HG02870 (cell line): Measurements from ENCODE around the gene GH2.
"Not testable (repeated sequence)": the region's sequence is repeated elsewhere in the genome, so short reads cannot be mapped to it uniquely, and the experiment has no call there.

Experiments
- ATAC-seq: cut with Tn5 transposase; IDR thresholded peaks from one replicate; pipeline ENCODE4 v1.9.1; 2021; ENCODE audit warnings: mild to moderate bottlenecking, moderate library complexity; ENCODE audit not compliant: unreplicated experiment

Gene GH2

GRCh38 chr17:63881935-63882601 is at the start of gene GH2:
Gene GH2 (minus strand): TSS chr17:63881944. CDS start chr17:63881801, 143 bp downstream.
- no peak for ATAC-seq

- no peak for ATAC-seq
These were observed 49.3 kb upstream of the GH2 start for GRCh38 chr17:63930951-63931575.

GRCh38 chr17:63929860-63930766 is 48.4 kb upstream of the GH2 start:
- ATAC-seq, result no peak

GRCh38 chr17:63928966-63929695 is 47.4 kb upstream of the GH2 start:
- ATAC-seq, result no peak

- no peak for ATAC-seq
These were observed 46.5 kb upstream of the GH2 start for GRCh38 chr17:63928172-63928666.

GRCh38 chr17:63927464-63928171 is 45.9 kb upstream of the GH2 start:
- ATAC-seq, result no peak

DNA sequence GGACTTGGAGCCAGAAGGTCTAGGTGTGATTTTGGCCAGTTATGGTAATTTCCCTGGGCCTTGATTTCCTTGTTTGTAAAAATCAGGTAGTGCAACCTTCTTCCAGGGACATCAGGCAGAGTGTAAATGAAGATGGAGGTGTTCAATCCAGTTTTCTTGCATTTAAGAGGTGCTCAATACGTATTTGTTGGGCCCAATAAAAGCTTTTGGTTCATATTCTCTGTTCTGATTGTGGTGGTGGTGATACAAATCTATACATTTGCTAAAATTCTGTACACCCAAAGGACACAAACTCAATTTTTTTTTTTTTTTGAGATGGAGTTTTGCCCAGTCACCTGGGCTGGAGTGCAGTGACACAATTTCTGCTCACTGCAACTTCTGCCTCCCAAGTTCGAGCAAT is 44.4 kb upstream of the GH2 start:
- ATAC-seq, result no peak

DNA sequence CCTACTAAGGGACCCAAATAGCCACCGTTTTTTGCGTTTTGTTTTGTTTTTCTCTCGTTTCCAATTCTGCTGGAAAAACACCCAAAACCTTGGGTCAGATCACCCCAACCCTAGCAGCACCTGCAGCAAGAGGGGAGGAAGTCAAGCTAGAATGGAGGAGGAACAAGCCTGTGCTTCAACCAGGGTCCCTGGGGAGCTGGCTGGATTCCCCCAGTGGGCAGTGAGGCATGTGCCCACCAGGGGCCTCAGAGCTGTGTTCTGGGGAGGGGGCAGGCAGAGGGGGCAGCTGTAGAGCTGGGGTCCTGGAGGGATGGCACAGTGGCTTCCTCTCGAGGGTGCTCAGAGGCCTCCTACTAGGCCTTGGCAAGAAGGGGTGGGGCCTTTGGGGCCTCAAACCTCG is 43.9 kb upstream of the GH2 start:
- no peak for ATAC-seq

DNA sequence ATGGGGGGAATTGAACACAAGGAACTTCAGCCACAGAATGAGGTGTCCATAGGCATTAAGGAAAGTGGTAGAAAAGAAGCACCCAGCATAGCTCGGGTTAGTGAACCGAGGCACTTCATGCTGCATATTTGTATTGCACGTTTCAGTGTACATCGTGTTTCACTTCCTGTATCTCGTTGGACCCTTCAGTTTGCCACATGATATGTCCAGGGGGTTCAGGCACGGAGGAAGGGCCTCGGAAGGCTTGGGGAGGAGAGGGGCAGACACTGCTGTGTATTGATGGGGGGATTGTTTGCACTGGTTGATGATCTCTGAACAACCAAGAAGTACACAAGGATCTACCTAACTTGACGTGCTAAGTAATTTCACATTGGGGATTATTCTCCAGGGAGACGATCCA is 40.7 kb upstream of the GH2 start:
- not testable (repeated sequence) for ATAC-seq

- ATAC-seq, result not testable (repeated sequence)
These were observed 39.0 kb upstream of the GH2 start for GRCh38 chr17:63920779-63921178.

- not testable (repeated sequence) for ATAC-seq
These were observed 38.3 kb upstream of the GH2 start for GRCh38 chr17:63920050-63920449.

- ATAC-seq, result no peak
These were observed 37.6 kb upstream of the GH2 start for GRCh38 chr17:63919311-63919723.

DNA sequence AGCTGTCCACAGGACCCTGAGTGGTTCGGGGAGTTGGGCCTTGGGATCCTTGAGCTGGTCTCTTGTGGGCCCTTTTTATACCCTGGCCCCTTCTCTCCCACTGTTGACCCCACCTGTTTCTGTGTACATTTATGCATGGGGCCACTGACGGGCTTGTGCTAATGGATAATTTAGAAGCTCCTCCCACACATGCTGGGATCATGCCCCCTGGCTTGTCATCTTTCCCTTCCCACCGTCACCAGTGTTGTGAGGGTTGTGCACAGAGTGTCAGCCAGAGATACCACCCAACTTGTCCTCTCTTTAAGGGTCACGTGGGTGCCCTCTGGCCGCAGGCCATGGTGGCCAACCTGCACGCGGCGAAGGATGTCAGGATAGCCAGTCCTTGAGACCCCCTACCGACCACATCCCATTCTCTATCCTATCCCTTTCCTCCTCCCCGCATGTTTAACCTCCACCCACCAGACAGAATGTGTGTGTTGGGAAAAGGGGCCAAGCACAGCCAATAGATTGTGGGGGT is 37.1 kb upstream of the GH2 start, which contains the start of gene GH1:
Gene GH1, minus strand, starts transcription at position 51 of the 517 bp plus-strand sequence. CDS start 63 bp downstream, outside the sequence.
- not testable (repeated sequence) for ATAC-seq

DNA sequence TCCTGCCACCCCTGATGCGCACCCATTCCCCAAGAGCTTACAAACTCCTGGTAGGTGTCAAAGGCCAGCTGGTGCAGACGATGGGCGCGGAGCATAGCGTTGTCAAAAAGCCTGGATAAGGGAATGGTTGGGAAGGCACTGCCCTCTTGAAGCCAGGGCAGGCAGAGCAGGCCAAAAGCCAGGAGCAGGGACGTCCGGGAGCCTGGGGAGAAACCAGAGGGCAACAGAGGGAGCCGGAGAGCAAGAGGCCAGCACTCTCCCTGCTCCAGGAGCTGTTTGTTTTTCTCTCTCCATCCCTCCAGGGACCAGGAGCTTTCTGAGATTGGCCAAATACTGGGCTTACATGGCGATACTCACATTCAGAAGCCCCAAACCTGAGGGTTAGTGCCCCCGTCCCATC is 36.6 kb upstream of the GH2 start:
- no peak for ATAC-seq

- no peak for ATAC-seq
These were observed 35.9 kb upstream of the GH2 start for GRCh38 chr17:63917646-63918045.

DNA sequence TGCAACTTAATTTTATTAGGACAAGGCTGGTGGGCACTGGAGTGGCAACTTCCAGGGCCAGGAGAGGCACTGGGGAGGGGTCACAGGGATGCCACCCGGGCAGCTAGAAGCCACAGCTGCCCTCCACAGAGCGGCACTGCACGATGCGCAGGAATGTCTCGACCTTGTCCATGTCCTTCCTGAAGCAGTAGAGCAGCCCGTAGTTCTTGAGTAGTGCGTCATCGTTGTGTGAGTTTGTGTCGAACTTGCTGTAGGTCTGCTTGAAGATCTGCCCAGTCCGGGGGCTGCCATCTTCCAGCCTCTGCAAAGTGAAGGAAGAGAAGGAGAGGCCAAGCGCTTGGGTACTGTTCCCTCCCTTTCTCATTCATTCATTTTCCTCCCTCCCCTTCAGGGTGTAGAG is 35.5 kb upstream of the GH2 start:
- ATAC-seq, result not testable (repeated sequence)

DNA sequence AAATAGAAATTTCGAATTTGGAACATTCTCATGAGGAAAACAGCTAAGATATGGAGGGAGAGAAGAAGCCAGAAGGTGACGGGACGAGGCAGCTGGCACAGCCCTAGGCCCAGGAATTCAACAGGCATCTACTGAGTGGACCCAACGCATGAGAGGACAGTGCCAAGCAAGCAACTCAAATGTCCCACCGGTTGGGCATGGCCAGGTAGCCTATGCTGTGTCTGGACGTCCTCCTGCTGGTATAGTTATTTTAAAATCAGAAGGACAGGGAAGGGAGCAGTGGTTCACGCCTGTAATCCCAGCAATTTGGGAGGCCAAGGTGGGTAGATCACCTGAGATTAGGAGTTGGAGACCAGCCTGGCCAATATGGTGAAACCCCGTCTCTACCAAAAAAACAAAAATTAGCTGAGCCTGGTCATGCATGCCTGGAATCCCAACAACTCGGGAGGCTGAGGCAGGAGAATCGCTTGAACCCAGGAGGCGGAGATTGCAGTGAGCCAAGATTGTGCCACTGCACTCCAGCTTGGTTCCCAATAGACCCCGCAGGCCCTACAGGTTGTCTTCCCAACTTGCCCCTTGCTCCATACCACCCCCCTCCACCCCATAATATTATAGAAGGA is 34.9 kb upstream of the GH2 start:
- ATAC-seq, result no peak

DNA sequence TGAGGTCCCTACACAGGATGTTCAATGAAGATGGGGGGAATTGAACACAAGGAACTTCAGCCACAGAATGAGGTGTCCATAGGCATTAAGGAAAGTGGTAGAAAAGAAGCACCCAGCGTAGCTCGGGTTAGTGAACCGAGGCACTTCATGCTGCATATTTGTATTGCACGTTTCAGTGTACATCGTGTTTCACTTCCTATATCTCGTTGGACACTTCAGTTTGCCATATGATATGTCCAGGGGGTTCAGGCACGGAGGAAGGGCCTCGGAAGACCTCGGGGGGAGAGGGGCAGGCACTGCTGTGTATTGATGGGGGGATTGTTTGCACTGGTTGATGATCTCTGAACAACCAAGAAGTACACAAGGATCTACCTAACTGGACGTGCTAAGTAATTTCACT is 34.0 kb upstream of the GH2 start:
- ATAC-seq, result not testable (repeated sequence)

DNA sequence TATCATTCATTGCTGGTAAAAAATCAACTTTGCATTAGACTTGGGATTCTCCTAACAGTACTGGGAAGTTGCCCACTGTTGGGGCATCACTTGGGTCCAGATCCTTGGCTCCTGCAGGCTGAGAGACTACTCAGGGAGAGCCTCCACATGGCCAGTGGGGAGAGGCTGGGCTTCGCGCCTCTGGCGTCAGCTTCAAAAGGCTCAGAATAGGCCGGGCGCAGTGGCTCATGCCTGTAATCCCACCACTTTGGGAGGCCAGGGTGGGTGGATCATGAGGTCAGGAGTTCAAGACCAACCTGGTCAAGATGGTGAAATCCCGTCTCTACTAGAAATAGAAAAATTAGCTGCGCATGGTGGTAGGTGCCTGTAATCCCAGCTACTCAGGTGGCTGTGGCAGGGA is 32.7 kb upstream of the GH2 start:
- no peak for ATAC-seq
